Activated T-helper 1 cell treated with anti-CD3 and anti-CD28 coated beads, Interleukin-12 subunit alpha, Interleukin-12 subunit beta, Interleukin-2, Interleukin-4 antibody, amounts not matched to agents 30 ng/mL and 10 ng/mL and 1 ng/mL, durations not matched to agents 14 hours and 24 hours and 36 hours (primary cell): ENCODE measurements around the gene GPX2. TPM values are rescaled to one million over a fixed set of nuclear protein-coding genes. Genes with fewer than 3 reads are reported as not detected.
A peak's percentile ranks its signal among the peaks of the same experiment; 100 is the strongest.

Experiments
- DNase-seq: peaks from one replicate; pipeline ENCODE4 v3.0.0; 2021; ENCODE audit warnings: low spot score
- H3K27ac Mint-ChIP-seq: one replicate; pipeline ENCODE4 v1.8.0; 2021; ENCODE audit warnings: mild to moderate bottlenecking, mixed read lengths
- H3K27me3 Mint-ChIP-seq: one replicate; pipeline ENCODE4 v1.8.0; 2022; ENCODE audit warnings: mild to moderate bottlenecking, moderate library complexity, mixed read lengths; ENCODE audit not compliant: insufficient read depth
- H3K36me3 Mint-ChIP-seq: one replicate; pipeline ENCODE4 v1.8.0; 2021; ENCODE audit warnings: low read depth, mixed read lengths
- H3K4me1 Mint-ChIP-seq: one replicate; pipeline ENCODE4 v1.8.0; 2021; ENCODE audit warnings: low read depth, mixed read lengths
- H3K4me3 Mint-ChIP-seq: one replicate; pipeline ENCODE4 v1.8.0; 2021; ENCODE audit warnings: mild to moderate bottlenecking, moderate library complexity, mixed read lengths
- H3K9me3 Mint-ChIP-seq: one replicate; pipeline ENCODE4 v1.8.0; 2021; ENCODE audit warnings: mixed read lengths
- intact Hi-C: fragments of 100-400 bp; cut with micrococcal nuclease; formaldehyde crosslinking; loops from one replicate; pipeline ENCODE4 v1.15.1; 2024
- total RNA-seq: library from RNA; stranded (reverse); gene quantifications from 2 replicates; pipeline ENCODE4 v1.2.3, GENCODE V29; 2022

GPX2 gene
- total RNA-seq, 1 donor from 2014 or later = not detected

GRCh38 chr14:64930085-64930843 lies 12.3 kb downstream of the GPX2 start:
- no peaks in the 10 kb centered on the region for H3K27me3 Mint-ChIP-seq
- H3K36me3 Mint-ChIP-seq = peaks cover 35% of the 10 kb centered on the region
- no peak for DNase-seq
- peak overlapping the region; percentile 31 for H3K27ac Mint-ChIP-seq
- no peaks in the 10 kb centered on the region for H3K9me3 Mint-ChIP-seq
- H3K4me1 Mint-ChIP-seq = peaks cover 26% of the 10 kb centered on the region
- intact Hi-C loops = no loop called here
- peak overlapping the region; percentile 5 for H3K4me3 Mint-ChIP-seq

- H3K27me3 Mint-ChIP-seq = no peaks in the 10 kb centered on the region
- peaks cover 31% of the 10 kb centered on the region for H3K36me3 Mint-ChIP-seq
- no peak overlapping the region for H3K4me3 Mint-ChIP-seq
These were observed 13.6 kb downstream of the GPX2 start for GRCh38 chr14:64929014-64929359.

GRCh38 chr14:64928239-64929013 lies 14.1 kb downstream of the GPX2 start:
- no peaks in the 10 kb centered on the region for H3K27me3 Mint-ChIP-seq
- no peaks in the 10 kb centered on the region for H3K9me3 Mint-ChIP-seq
- H3K4me3 Mint-ChIP-seq = no peak overlapping the region
- intact Hi-C loops = loop anchor here (1.0 to 5.0 kb wide), 5 partner anchors 14 to 174 kb away; partner anchors contain the start of genes CHURC1, FNTB, MAX and RAB15
- peaks cover 25% of the 10 kb centered on the region for H3K4me1 Mint-ChIP-seq
- H3K27ac Mint-ChIP-seq = no peak overlapping the region
- H3K36me3 Mint-ChIP-seq = peaks cover 31% of the 10 kb centered on the region
- DNase-seq = no peak

More at GRCh38 chr14:64929014-64929359, 13.6 kb downstream of the GPX2 start:
- no peak overlapping the region for H3K27ac Mint-ChIP-seq
- H3K4me1 Mint-ChIP-seq = peaks cover 21% of the 10 kb centered on the region
- no peaks in the 10 kb centered on the region for H3K9me3 Mint-ChIP-seq
- intact Hi-C loops = loop anchor here (1.0 to 5.0 kb wide), 4 partner anchors 15 to 173 kb away; partner anchors contain the start of genes FNTB, MAX and RAB15
- peak; percentile 6 for DNase-seq

- no peak overlapping the region for H3K4me3 Mint-ChIP-seq
- H3K27ac Mint-ChIP-seq = no peak overlapping the region
- H3K27me3 Mint-ChIP-seq = no peaks in the 10 kb centered on the region
- H3K9me3 Mint-ChIP-seq = no peaks in the 10 kb centered on the region
- intact Hi-C loops = loop anchor here (5.0 kb wide), 3 partner anchors 45 to 175 kb away; partner anchors contain the start of genes FNTB, MAX and RAB15
- peaks cover 29% of the 10 kb centered on the region for H3K36me3 Mint-ChIP-seq
- no peak for DNase-seq
- peaks cover 25% of the 10 kb centered on the region for H3K4me1 Mint-ChIP-seq
These were observed 15.5 kb downstream of the GPX2 start for GRCh38 chr14:64927031-64927430.

- Mint-ChIP-seq H3K36me3 (peaks cover 27% of the 10 kb centered on the region), H3K4me3 (no peak overlapping the region), H3K27me3 (no peaks in the 10 kb centered on the region), H3K9me3 (no peaks in the 10 kb centered on the region), H3K27ac (peak overlapping the region; percentile 70), H3K4me1 (peaks cover 29% of the 10 kb centered on the region)
- DNase-seq = no peak
- intact Hi-C loops = loop anchor here (5.0 kb wide), 3 partner anchors 46 to 176 kb away; partner anchors contain the start of genes FNTB, MAX and RAB15
These were observed 16.0 kb downstream of the GPX2 start for GRCh38 chr14:64926398-64926995.

- peaks cover 47% of the 10 kb centered on the region for H3K4me1 Mint-ChIP-seq
- no peak overlapping the region for H3K4me3 Mint-ChIP-seq
- H3K27ac Mint-ChIP-seq = no peak overlapping the region
- no peak for DNase-seq
- H3K36me3 Mint-ChIP-seq = peaks cover 25% of the 10 kb centered on the region
- H3K9me3 Mint-ChIP-seq = no peaks in the 10 kb centered on the region
- intact Hi-C loops = no loop called here
- H3K27me3 Mint-ChIP-seq = no peaks in the 10 kb centered on the region
These were observed 19.5 kb downstream of the GPX2 start for GRCh38 chr14:64923015-64923414.

GRCh38 chr14:64920465-64920864 lies 22.1 kb downstream of the GPX2 start:
- H3K36me3 Mint-ChIP-seq = peaks cover 25% of the 10 kb centered on the region
- no peak for DNase-seq
- H3K4me3 Mint-ChIP-seq = no peak overlapping the region
- H3K9me3 Mint-ChIP-seq = no peaks in the 10 kb centered on the region
- intact Hi-C loops = no loop called here
- H3K27ac Mint-ChIP-seq = no peak overlapping the region
- peaks cover 49% of the 10 kb centered on the region for H3K4me1 Mint-ChIP-seq
- H3K27me3 Mint-ChIP-seq = no peaks in the 10 kb centered on the region

GRCh38 chr14:64919618-64920017 lies 22.9 kb downstream of the GPX2 start:
- Mint-ChIP-seq H3K4me1 (peaks cover 55% of the 10 kb centered on the region), H3K27ac (no peak overlapping the region), H3K9me3 (no peaks in the 10 kb centered on the region), H3K4me3 (no peak overlapping the region), H3K36me3 (peaks cover 30% of the 10 kb centered on the region), H3K27me3 (no peaks in the 10 kb centered on the region)
- intact Hi-C loops = no loop called here
- no peak for DNase-seq

GRCh38 chr14:64919215-64919614 lies 23.3 kb downstream of the GPX2 start:
- DNase-seq = no peak
- Mint-ChIP-seq H3K4me1 (peaks cover 54% of the 10 kb centered on the region), H3K36me3 (peaks cover 27% of the 10 kb centered on the region), H3K27me3 (no peaks in the 10 kb centered on the region), H3K4me3 (no peak overlapping the region), H3K27ac (no peak overlapping the region), H3K9me3 (no peaks in the 10 kb centered on the region)
- intact Hi-C loops = no loop called here

- DNase-seq = no peak
- Mint-ChIP-seq H3K36me3 (peaks cover 21% of the 10 kb centered on the region), H3K4me1 (peaks cover 55% of the 10 kb centered on the region), H3K27me3 (no peaks in the 10 kb centered on the region), H3K4me3 (no peak overlapping the region), H3K9me3 (peaks cover 5% of the 10 kb centered on the region), H3K27ac (no peak overlapping the region)
- intact Hi-C loops = no loop called here
These were observed 24.3 kb downstream of the GPX2 start for GRCh38 chr14:64918216-64918615.

GRCh38 chr14:64915797-64916196 lies 26.7 kb downstream of the GPX2 start:
- Mint-ChIP-seq H3K4me3 (peak overlapping the region; percentile 88), H3K4me1 (peaks cover 57% of the 10 kb centered on the region), H3K27ac (no peak overlapping the region), H3K27me3 (no peaks in the 10 kb centered on the region), H3K36me3 (peaks cover 21% of the 10 kb centered on the region), H3K9me3 (peaks cover 5% of the 10 kb centered on the region)
- intact Hi-C loops = no loop called here
- no peak for DNase-seq

- H3K4me3 Mint-ChIP-seq = peak overlapping the region; percentile 88
- peak overlapping the region; percentile 94 for H3K27ac Mint-ChIP-seq
- H3K4me1 Mint-ChIP-seq = peaks cover 51% of the 10 kb centered on the region
- intact Hi-C loops = no loop called here
- no peak for DNase-seq
- peaks cover 21% of the 10 kb centered on the region for H3K36me3 Mint-ChIP-seq
- peaks cover 5% of the 10 kb centered on the region for H3K9me3 Mint-ChIP-seq
- no peaks in the 10 kb centered on the region for H3K27me3 Mint-ChIP-seq
These were observed 27.5 kb downstream of the GPX2 start for GRCh38 chr14:64915029-64915424.
